ENCODE measurements around the gene GYPB. TPM values are rescaled to one million over a fixed set of nuclear protein-coding genes. Genes with fewer than 3 reads are reported as not detected.
"Not testable (repeated sequence)": the region's sequence is repeated elsewhere in the genome, so short reads cannot be mapped to it uniquely, and the experiment has no call there.

Gene GYPB
- polyA plus RNA-seq, 1 donor: 3.4 TPM

DNA sequence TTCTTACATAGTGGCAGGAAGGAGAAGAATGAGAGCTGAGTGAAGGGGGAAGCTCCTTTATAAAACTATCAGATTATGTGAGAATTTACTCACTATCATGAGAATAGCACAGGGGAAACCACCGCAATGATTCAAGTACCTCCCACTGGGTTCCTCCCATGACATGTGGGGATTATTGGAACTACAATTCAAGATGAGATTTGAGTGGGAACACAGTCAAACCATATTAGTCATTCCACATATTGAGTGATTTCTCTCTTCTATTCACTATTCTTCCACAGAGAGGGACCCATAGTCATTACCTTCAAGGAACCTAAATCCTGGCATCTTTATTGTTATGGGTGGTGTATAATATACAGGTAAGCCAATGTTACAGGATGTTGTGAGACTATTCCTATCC lies 27.4 kb downstream of the GYPB start:
- WGBS (ENCODE audit: insufficient coverage, low lambda C conversion rate): no CpG with 5 or more reads among the region's 1 CpG
- DNase-seq; H3K4me3 ChIP-seq (ENCODE audit: low read length): not testable (repeated sequence)

DNA sequence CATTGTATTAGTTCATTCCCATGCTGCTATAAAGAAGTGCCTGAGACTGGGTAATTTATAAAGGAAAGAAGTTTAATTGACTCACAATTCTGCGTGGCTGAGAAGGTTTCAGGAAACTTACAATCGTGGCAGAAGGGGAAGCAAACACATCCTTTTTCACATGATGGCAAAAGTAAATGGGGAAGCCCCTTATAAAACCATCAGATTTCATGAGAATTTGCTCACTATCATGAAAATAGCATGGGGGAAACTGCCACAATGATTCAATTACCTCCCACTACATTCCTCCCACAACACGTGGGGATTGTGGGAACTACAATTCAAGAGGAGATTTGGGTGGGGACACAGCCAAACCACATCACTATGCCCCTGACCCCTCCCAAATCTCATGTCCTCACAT lies 28.5 kb downstream of the GYPB start:
- H3K36me3 ChIP-seq (ENCODE audit: control insufficient read depth, insufficient read depth, low read length); DNase-seq; H3K27ac ChIP-seq (ENCODE audit: low read length); H3K9me3 ChIP-seq (ENCODE audit: control insufficient read depth, low read depth, low read length); H3K4me3 ChIP-seq (ENCODE audit: low read length); H3K27me3 ChIP-seq (ENCODE audit: control insufficient read depth, insufficient read depth, low read length); H3K4me1 ChIP-seq (ENCODE audit: control insufficient read depth, insufficient read depth, low read length): not testable (repeated sequence)
- no CpG with 5 or more reads among the region's 3 CpGs for WGBS (ENCODE audit: insufficient coverage, low lambda C conversion rate)

More for the DNA sequence above, 27.4 kb downstream of the GYPB start:
- H3K27me3 ChIP-seq (ENCODE audit: control insufficient read depth, insufficient read depth, low read length); H3K4me1 ChIP-seq (ENCODE audit: control insufficient read depth, insufficient read depth, low read length); H3K36me3 ChIP-seq (ENCODE audit: control insufficient read depth, insufficient read depth, low read length); H3K9me3 ChIP-seq (ENCODE audit: control insufficient read depth, low read depth, low read length); H3K27ac ChIP-seq (ENCODE audit: low read length): not testable (repeated sequence)

DNA sequence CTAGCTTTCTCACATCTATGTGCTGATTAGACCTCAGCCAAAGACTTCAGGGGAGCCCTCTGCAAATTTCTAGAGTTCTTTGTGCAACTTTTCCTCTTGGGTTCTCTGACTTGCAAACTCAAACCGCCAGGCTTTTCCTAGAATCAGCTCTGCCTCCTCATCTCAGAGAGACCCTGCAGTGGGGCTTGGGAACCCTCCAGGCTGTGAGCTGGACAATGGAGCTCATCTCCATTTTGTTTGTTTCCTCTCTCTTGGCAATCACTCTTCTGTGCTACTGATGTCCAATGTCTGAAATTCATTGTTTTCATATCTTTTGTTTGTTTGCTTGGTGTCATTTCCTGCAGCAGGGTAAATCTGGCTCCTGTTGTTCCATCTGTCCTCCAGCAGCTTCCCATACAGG lies 33.0 kb downstream of the GYPB start:
- no peaks in the 10 kb centered on the region for H3K27me3 ChIP-seq (ENCODE audit: control insufficient read depth, insufficient read depth, low read length)
- no peak overlapping the region for H3K4me3 ChIP-seq (ENCODE audit: low read length)
- no peaks in the 10 kb centered on the region for H3K36me3 ChIP-seq (ENCODE audit: control insufficient read depth, insufficient read depth, low read length)
- no peaks in the 10 kb centered on the region for H3K4me1 ChIP-seq (ENCODE audit: control insufficient read depth, insufficient read depth, low read length)
- H3K27ac ChIP-seq (ENCODE audit: low read length): no peak overlapping the region
- no peak for DNase-seq
- H3K9me3 ChIP-seq (ENCODE audit: control insufficient read depth, low read depth, low read length): no peaks in the 10 kb centered on the region
- WGBS (ENCODE audit: insufficient coverage, low lambda C conversion rate): no CpG with 5 or more reads among the region's 1 CpG

DNA sequence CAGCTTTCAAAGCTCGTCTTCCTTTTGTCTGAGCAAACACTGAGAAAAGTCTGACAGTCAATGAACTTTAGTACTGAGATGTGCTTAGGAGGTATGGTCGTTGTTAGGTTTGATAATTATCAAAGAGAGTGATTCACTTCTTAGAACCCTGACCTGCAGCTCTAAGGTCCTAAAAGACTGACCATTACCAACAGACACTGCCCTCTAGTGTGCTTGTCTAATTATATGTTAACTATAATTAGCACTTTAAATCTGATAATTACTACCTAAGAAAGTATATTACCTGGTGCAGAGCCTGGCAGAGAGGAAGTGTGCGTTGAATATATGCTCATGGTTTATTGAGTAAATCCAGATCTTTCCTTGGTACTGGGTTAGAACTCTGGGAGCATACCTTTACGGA lies 38.4 kb downstream of the GYPB start:
- not testable (repeated sequence) for H3K9me3 ChIP-seq (ENCODE audit: control insufficient read depth, low read depth, low read length); H3K4me1 ChIP-seq (ENCODE audit: control insufficient read depth, insufficient read depth, low read length); H3K36me3 ChIP-seq (ENCODE audit: control insufficient read depth, insufficient read depth, low read length); H3K27ac ChIP-seq (ENCODE audit: low read length); H3K4me3 ChIP-seq (ENCODE audit: low read length); H3K27me3 ChIP-seq (ENCODE audit: control insufficient read depth, insufficient read depth, low read length)
- peak; percentile 4 to 22 for DNase-seq
- WGBS (ENCODE audit: insufficient coverage, low lambda C conversion rate): no CpG with 5 or more reads among the region's 4 CpGs

DNA sequence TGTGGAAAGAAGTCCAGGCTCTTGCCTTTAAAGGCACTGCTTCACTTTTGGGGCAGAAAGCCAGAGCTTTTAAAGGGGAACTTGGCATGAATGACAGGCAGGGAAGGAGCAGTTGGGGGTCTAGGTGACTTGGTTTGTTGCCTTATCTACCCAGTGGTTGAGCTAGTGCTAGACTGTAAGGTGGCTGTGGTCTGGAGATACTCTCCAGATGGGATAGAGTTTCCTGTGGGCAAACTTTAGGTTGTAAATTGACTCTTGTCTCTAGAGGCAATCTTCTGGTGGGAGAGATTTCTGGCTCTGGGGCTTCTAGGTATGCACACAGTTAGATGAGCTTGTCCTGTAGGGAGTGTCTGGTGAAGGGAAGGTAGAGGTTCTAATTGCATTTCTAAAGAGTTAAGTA lies 43.7 kb downstream of the GYPB start:
- DNase-seq; H3K27me3 ChIP-seq (ENCODE audit: control insufficient read depth, insufficient read depth, low read length); H3K27ac ChIP-seq (ENCODE audit: low read length); H3K9me3 ChIP-seq (ENCODE audit: control insufficient read depth, low read depth, low read length); H3K4me1 ChIP-seq (ENCODE audit: control insufficient read depth, insufficient read depth, low read length); H3K36me3 ChIP-seq (ENCODE audit: control insufficient read depth, insufficient read depth, low read length); H3K4me3 ChIP-seq (ENCODE audit: low read length): not testable (repeated sequence)

DNA sequence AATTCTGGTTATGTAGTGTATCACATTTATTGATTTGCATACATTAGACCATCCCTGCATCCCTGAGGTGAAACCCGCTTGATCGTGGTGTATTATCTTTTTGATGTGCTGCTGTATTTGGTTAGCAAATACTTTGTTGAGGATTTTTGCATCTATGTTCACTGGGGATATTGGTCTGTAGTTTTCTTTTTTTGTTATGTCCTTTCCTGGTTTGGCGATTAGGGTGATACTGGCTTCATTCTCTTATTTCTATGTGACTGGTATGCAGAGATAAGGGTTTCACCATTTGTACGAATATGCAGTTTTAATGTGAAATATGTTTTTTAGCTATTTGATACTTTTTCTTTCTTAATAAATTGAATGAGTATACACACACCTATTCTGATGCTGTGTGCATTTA lies 45.2 kb downstream of the GYPB start:
- no CpG with 5 or more reads among the region's 4 CpGs for WGBS (ENCODE audit: insufficient coverage, low lambda C conversion rate)
- H3K36me3 ChIP-seq (ENCODE audit: control insufficient read depth, insufficient read depth, low read length); H3K27ac ChIP-seq (ENCODE audit: low read length); H3K27me3 ChIP-seq (ENCODE audit: control insufficient read depth, insufficient read depth, low read length); H3K4me1 ChIP-seq (ENCODE audit: control insufficient read depth, insufficient read depth, low read length); H3K9me3 ChIP-seq (ENCODE audit: control insufficient read depth, low read depth, low read length); H3K4me3 ChIP-seq (ENCODE audit: low read length); DNase-seq: not testable (repeated sequence)

DNA sequence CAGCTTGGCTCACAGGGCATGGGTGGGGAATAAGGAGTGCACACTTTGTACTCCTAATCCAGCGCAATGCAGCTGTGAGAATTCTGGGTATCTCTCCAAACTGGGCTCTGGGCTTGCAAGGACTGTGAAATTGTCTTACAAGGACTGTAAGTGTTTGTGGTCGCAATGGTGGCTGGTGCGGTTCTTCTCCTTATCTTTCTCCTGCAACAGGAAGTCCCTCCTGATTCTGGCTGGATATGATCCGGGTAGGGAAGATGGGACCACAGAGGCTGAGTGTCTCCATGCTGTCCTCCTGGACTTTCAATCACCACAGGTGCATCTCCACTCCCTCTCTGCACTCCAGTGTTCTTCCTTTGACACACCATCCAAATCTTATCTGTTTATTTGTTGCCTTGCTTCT lies 58.1 kb downstream of the GYPB start:
- Histone ChIP-seq H3K27me3 (ENCODE audit: control insufficient read depth, insufficient read depth, low read length) (no peaks in the 10 kb centered on the region), H3K4me1 (ENCODE audit: control insufficient read depth, insufficient read depth, low read length) (no peaks in the 10 kb centered on the region), H3K9me3 (ENCODE audit: control insufficient read depth, low read depth, low read length) (no peaks in the 10 kb centered on the region), H3K36me3 (ENCODE audit: control insufficient read depth, insufficient read depth, low read length) (no peaks in the 10 kb centered on the region), H3K4me3 (ENCODE audit: low read length) (no peak overlapping the region), H3K27ac (ENCODE audit: low read length) (no peak overlapping the region)
- no peak for DNase-seq
- WGBS (ENCODE audit: insufficient coverage, low lambda C conversion rate): no CpG with 5 or more reads among the region's 4 CpGs

DNA sequence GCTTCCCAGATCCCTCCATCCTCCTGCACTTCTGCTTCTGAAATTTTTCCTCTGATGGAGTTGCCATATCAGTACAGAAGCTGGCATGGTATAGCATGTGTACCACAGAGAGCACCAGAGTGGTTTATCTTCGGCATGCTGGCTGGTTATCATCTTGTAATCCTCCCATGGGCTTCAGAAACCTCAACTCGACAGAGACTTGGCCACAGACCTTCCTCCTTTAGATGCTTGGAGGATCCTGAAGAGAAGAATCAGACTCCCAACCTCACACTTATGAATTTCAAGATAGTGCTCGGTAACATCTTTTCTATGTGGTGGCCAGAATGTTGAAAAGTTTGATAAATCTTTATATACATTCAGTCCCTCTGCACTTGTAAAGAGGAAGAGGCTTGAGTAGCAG lies 63.9 kb downstream of the GYPB start:
- not testable (repeated sequence) for H3K9me3 ChIP-seq (ENCODE audit: control insufficient read depth, low read depth, low read length); H3K4me1 ChIP-seq (ENCODE audit: control insufficient read depth, insufficient read depth, low read length); H3K27ac ChIP-seq (ENCODE audit: low read length); H3K36me3 ChIP-seq (ENCODE audit: control insufficient read depth, insufficient read depth, low read length); H3K4me3 ChIP-seq (ENCODE audit: low read length); H3K27me3 ChIP-seq (ENCODE audit: control insufficient read depth, insufficient read depth, low read length); DNase-seq
- WGBS (ENCODE audit: insufficient coverage, low lambda C conversion rate): no CpG with 5 or more reads among the region's 3 CpGs

DNA sequence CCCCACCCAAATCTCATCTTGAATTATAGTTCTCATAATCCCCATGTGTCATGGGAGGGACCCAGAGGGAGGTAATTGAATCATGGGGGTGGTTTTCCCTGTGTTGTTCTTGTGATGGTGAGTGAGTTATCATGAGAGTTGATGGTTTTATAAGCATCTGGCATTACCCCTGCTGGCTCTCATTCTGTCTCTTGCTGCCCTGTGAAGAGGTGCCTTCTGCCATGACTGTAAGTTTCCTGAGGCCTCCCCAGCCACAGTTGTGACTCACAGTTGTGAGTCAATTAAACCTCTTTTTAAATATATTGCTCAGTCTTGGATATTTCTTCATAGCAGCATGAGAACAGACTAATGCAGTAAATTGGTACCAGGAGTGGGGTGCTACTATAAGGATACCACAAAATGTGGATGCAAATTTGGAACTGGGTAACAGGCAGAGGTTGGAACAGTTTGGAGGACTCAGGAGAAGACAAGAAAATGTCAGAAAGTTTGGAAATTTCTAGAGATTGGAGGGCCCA lies 67.7 kb downstream of the GYPB start:
- not testable (repeated sequence) for H3K27me3 ChIP-seq (ENCODE audit: control insufficient read depth, insufficient read depth, low read length); H3K9me3 ChIP-seq (ENCODE audit: control insufficient read depth, low read depth, low read length); H3K4me1 ChIP-seq (ENCODE audit: control insufficient read depth, insufficient read depth, low read length); H3K36me3 ChIP-seq (ENCODE audit: control insufficient read depth, insufficient read depth, low read length); DNase-seq; H3K27ac ChIP-seq (ENCODE audit: low read length); H3K4me3 ChIP-seq (ENCODE audit: low read length)

DNA sequence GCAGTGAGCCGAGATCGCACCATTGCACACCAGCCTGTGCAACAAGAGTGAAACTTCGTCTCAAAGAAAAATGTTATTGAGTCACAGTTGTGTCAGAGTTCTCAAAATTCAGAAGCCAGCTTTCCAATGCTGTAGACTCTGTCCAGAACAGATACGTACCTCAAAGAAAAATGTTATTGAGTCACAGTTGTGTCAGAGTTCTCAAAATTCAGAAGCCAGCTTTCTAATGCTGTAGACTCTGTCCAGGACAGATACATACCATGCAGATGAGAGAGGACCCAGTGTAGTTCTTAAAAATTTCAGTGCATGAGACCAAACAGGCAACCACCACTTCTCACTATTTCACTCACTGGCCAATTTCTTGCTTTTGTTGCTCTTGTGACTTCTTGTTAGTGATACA lies 68.2 kb downstream of the GYPB start:
- H3K4me3 ChIP-seq (ENCODE audit: low read length); H3K36me3 ChIP-seq (ENCODE audit: control insufficient read depth, insufficient read depth, low read length); DNase-seq; H3K4me1 ChIP-seq (ENCODE audit: control insufficient read depth, insufficient read depth, low read length); H3K27me3 ChIP-seq (ENCODE audit: control insufficient read depth, insufficient read depth, low read length); H3K27ac ChIP-seq (ENCODE audit: low read length); H3K9me3 ChIP-seq (ENCODE audit: control insufficient read depth, low read depth, low read length): not testable (repeated sequence)
- no CpG with 5 or more reads among the region's 4 CpGs for WGBS (ENCODE audit: insufficient coverage, low lambda C conversion rate)

DNA sequence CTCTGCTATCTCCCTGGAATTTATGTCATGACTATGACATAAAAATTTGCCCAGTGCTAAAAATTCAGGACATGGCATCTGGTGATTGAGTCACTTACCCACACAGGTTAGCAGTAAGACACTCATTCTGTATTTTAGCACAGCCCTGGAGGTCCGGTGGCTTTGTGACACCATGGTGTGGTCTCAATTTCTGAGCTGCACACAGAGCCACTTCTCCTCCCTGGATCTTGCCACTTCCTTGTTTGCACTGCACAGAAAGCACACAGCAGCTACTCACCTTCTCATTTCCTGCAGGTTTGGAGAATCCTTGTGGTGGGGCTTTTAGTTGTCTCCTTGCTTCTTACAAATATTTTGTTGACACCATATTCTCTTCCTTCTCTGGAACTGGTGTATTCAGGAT lies 69.0 kb downstream of the GYPB start:
- not testable (repeated sequence) for H3K4me3 ChIP-seq (ENCODE audit: low read length); H3K4me1 ChIP-seq (ENCODE audit: control insufficient read depth, insufficient read depth, low read length); H3K36me3 ChIP-seq (ENCODE audit: control insufficient read depth, insufficient read depth, low read length); DNase-seq; H3K27me3 ChIP-seq (ENCODE audit: control insufficient read depth, insufficient read depth, low read length); H3K27ac ChIP-seq (ENCODE audit: low read length); H3K9me3 ChIP-seq (ENCODE audit: control insufficient read depth, low read depth, low read length)
- WGBS (ENCODE audit: insufficient coverage, low lambda C conversion rate): no CpG with 5 or more reads among the region's 1 CpG

All from large intestine (tissue), 3 donors.